Mucosa of stomach (tissue), 1 donor: Measurements from ENCODE around the gene RGMB.

Experiments
- H3K27me3 ChIP-seq: one replicate; pipeline ENCODE4 v1.7.0; 2013; ENCODE audit warnings: mild to moderate bottlenecking, low read length; ENCODE audit not compliant: control insufficient read depth, insufficient read depth
- H3K36me3 ChIP-seq: one replicate; pipeline ENCODE4 v1.7.0; 2013; ENCODE audit warnings: low read length; ENCODE audit not compliant: control insufficient read depth, insufficient read depth
- H3K4me1 ChIP-seq: one replicate; pipeline ENCODE4 v1.7.0; 2013; ENCODE audit warnings: mild to moderate bottlenecking, low read length; ENCODE audit not compliant: control insufficient read depth, insufficient read depth
- H3K4me3 ChIP-seq: one replicate; pipeline ENCODE4 v1.7.0; 2013; ENCODE audit warnings: low read length
- H3K9ac ChIP-seq: one replicate; pipeline ENCODE4 v1.7.0; 2013; ENCODE audit warnings: mild to moderate bottlenecking, low read length, moderate library complexity
- H3K9me3 ChIP-seq: one replicate; pipeline ENCODE4 v1.7.0; 2013; ENCODE audit warnings: mild to moderate bottlenecking, low read length, moderate library complexity; ENCODE audit not compliant: control insufficient read depth
- donor health status: Pancreatic carcinoma.

RGMB gene

DNA sequence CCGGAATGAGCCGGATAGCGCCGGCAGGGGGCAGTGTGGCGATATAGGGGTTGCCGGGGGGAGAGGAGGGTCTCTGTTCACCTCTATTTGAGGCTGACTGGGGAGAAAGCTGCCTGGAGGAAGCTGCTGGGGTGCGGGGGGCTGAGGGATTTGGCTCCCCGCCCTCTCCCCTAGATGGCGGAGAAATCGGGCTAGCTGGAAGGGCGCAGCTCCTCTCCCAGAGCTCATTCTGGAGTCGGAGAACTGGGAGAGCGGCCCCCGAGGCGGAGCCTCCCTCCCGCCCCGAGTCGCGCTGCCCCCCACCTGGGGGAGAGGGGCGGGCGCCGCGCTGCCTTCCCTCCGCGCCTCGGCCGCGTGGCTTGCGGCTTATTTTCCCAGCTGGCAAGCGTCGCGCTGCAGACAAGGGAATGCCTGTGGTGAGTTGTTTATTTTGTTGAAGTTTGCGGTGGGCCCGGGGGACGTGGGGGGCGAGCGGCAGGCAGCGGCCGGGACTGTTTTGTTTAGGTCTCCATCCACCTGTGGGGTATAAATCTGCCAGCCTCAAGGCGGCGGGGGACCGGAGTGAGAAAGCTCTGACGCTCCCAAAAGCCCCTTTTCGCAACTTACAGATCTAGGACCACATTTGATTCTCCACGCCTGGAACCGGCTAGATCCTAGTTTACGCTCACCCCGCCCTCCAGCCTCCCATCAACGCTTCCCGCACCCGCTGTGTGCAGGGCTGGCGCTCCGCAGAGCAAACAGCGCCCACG lies 4.1 kb upstream of the RGMB start:
- Histone ChIP-seq H3K4me1 (peaks cover 9% of the 10 kb centered on the region), H3K9me3 (no peaks in the 10 kb centered on the region), H3K9ac (peak overlapping the region; percentile 74), H3K36me3 (no peaks in the 10 kb centered on the region), H3K4me3 (peak overlapping the region; percentile 89), H3K27me3 (no peaks in the 10 kb centered on the region)

DNA sequence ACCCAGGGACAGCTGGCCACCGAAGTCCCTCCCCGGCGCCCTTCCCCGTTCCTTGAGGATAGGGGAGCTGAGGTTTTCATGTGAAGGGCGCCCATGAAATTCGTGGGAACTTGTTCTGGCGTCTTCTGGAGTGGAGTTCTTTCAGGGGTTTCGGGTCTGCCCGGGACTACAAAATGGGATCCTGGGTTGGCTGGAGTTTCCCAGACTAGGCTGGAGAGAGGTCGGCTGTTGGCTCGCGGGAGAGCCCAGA lies 3.6 kb upstream of the RGMB start:
- H3K4me1 ChIP-seq, result peaks cover 9% of the 10 kb centered on the region
- H3K9me3 ChIP-seq, result no peaks in the 10 kb centered on the region
- H3K9ac ChIP-seq, result peak overlapping the region; percentile 74
- peak overlapping the region; percentile 89 for H3K4me3 ChIP-seq
- H3K27me3 ChIP-seq, result no peaks in the 10 kb centered on the region
- H3K36me3 ChIP-seq, result no peaks in the 10 kb centered on the region

DNA sequence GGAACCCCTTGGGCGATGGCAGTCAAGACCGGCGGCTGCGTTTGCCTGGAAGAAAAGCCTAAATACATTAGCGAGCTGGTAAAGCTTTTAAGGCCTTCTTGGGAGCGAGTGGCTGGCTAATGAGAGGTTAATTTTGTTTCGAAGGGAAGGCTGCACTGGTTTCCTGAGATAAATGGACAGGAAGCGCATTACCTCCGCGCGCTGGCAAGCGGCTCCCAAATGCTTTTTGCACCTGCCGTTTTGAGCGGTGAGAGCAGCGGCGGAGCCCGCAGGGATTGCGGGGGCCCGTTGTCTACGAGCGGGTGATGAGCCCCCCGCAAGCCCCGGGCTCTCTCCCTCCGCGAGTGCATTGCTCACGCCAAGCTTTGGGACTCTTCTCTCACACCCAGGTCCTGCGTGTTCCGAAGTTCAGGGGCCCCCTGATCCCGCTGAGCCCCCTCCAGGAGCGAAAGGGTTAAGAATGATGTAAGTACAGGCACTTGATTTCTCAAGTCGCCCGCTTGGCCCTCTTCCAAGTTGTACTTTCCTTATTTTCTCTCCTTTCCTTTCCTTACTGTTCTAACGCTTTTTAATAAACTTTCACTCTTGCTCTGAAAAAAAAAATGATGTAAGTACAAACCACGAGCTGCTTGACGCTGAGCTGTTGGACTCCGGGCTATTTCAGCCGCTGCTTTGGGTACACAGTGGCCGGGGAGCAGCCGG lies 3.1 kb upstream of the RGMB start:
- Histone ChIP-seq H3K36me3 (no peaks in the 10 kb centered on the region), H3K9me3 (no peaks in the 10 kb centered on the region), H3K4me3 (peak overlapping the region; percentile 89), H3K9ac (peak overlapping the region; percentile 74), H3K4me1 (peaks cover 9% of the 10 kb centered on the region), H3K27me3 (no peaks in the 10 kb centered on the region)

DNA sequence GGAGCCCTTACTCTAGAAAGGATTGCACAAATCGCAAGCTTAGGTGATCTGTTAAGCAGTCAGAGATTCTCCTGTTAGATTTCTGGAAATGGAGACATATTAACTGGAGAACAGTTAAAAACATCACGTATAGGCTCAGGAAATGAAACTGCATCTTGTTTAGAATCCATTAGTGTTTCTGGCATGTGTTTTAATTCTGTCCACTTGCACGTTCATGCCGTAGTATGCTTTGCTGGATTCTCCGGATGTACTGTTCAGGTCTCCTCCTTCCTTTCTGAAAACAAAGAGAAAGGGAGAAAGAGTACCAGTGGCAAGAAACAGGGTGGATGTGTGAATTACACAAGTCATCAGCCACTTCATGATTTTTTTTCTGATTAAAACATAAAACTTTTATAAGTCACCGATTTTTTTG lies 2.5 kb upstream of the RGMB start:
- H3K9me3 ChIP-seq, result no peaks in the 10 kb centered on the region
- no peaks in the 10 kb centered on the region for H3K27me3 ChIP-seq
- peaks cover 9% of the 10 kb centered on the region for H3K4me1 ChIP-seq
- peak overlapping the region; percentile 74 for H3K9ac ChIP-seq
- H3K4me3 ChIP-seq, result peak overlapping the region; percentile 89
- no peaks in the 10 kb centered on the region for H3K36me3 ChIP-seq

DNA sequence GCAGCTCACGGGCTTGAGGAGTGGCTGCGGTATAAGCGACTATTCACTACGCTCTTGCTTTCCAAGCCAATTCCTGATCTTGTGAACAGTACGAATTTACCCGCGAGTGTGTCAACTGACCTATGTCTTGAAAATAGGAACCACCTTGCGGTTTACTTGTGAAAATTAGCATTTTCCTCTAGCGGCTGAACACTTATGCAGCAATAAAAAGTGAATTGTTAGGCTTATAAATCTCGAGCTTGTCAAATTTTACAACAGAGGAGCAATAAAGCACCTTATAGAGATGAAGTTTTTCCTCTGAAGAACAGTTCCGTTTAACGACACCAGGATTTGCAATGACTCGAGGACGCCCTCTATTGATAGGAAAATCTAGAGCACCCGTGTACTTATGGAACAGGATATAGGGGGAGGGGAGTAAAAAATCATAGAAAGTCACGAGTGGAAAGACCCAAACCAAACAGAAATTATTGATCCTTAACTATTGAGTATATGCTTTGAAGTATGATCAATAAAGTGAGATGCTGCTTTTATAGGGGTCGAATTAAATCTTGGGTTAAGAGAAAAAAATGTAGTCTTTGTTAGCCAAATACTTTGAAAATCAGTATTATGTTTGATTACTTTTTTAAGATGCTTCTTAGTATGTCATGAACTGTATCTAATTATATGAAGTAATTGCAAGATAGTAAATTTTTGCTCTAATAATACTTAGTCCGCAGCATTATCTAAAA lies 1.9 kb upstream of the RGMB start:
- Histone ChIP-seq H3K9ac (peak overlapping the region; percentile 74), H3K4me1 (peaks cover 9% of the 10 kb centered on the region), H3K36me3 (no peaks in the 10 kb centered on the region), H3K27me3 (no peaks in the 10 kb centered on the region), H3K4me3 (peak overlapping the region; percentile 89), H3K9me3 (no peaks in the 10 kb centered on the region)

DNA sequence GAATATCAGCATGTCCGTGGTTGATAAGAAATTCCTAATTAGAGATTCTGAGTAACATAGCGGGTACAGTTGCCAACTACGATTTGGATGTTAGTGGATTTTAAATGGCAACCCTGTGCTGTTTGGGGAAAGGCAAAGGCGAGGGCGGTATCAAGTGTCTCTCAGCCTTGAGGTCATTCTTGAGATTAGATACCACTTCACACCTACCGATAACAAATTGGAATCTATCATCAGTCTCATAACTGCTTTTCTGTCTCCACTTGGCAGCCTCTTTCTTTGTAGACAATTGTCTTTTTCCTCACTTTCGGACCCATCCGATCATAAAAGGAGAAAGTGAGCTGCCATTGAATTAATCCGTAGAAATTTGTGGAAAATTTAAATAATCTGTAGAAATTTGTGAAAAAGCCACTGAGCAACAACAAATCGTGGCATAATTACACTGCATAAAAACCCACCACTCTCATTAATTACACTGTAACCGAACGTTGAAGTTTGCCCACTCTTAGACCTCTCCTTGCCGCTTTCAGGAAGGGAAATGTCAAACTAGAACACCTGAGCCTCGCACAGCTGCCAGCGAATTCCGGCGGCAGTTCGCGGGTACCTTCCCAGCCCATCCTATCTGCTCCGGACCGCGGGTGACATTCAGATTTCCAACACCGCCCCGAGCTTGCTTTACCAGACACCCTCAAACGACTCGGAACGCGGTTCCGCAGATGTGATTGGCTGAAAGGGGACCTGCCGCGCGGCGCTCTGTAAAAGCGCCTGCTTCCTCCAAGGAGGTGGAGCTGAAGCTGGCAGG lies 849 bp upstream of the RGMB start:
- no peaks in the 10 kb centered on the region for H3K9me3 ChIP-seq
- H3K36me3 ChIP-seq, result no peaks in the 10 kb centered on the region
- H3K9ac ChIP-seq, result peak overlapping the region; percentile 54
- no peaks in the 10 kb centered on the region for H3K27me3 ChIP-seq
- H3K4me1 ChIP-seq, result peaks cover 9% of the 10 kb centered on the region
- peak overlapping the region; percentile 47 for H3K4me3 ChIP-seq

DNA sequence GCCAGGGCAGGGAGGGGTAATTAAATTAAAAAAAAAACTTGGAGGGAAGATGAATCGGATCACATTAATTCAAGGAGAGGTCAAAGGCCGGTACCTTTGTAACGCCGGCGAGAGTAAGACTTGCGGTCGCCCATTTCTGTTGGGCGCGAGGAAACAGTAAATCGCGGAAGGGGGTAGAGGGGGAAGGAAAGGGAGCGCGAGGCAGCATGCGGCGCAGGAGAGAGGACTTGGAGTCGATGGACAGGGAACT lies 324 bp upstream of the RGMB start:
- Histone ChIP-seq H3K27me3 (no peaks in the 10 kb centered on the region), H3K9ac (peak overlapping the region; percentile 54), H3K4me3 (peak overlapping the region; percentile 47), H3K9me3 (no peaks in the 10 kb centered on the region), H3K36me3 (no peaks in the 10 kb centered on the region), H3K4me1 (peaks cover 9% of the 10 kb centered on the region)

DNA sequence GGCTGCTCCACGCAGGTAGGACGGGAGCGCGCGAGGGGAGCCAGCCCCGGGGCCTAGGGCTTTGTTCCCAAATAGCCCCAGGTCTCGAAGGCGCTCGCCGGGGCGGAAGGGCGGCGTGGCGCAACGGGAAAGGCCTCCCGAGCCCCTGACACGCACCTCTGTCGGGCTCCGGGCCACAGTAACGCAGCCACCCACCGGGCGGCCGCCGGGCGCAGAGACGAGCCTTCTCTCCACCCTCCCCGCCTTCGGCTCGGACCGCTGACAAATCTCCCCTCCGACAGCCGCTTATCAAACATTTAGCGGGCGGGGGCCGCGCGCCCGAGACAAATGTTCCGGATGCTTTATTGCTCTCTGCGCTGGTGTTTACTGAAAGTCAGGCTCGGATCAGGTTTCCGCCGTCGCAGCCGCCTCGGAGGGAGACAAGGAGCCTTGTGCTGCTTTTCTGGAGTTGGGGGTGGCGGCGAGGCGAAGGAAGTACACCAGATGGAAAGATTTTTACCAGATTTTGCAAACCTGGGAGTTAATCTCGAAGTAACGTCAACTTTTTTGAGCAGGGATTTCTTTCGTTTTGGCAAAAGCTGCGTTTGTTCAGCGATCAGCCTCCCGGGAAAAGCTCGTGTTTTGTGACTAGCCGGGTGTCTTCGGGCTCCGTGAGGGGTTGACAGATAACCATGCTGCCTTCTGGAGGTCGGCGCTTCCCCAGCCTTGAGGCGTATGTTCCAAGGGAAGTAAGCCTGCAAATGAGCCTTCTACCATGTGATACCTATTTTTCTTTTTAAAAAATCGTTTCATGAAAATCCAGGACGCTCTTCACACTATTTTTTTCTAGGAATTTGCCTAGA lies 950 bp downstream of the RGMB start:
- peaks cover 17% of the 10 kb centered on the region for H3K4me1 ChIP-seq

DNA sequence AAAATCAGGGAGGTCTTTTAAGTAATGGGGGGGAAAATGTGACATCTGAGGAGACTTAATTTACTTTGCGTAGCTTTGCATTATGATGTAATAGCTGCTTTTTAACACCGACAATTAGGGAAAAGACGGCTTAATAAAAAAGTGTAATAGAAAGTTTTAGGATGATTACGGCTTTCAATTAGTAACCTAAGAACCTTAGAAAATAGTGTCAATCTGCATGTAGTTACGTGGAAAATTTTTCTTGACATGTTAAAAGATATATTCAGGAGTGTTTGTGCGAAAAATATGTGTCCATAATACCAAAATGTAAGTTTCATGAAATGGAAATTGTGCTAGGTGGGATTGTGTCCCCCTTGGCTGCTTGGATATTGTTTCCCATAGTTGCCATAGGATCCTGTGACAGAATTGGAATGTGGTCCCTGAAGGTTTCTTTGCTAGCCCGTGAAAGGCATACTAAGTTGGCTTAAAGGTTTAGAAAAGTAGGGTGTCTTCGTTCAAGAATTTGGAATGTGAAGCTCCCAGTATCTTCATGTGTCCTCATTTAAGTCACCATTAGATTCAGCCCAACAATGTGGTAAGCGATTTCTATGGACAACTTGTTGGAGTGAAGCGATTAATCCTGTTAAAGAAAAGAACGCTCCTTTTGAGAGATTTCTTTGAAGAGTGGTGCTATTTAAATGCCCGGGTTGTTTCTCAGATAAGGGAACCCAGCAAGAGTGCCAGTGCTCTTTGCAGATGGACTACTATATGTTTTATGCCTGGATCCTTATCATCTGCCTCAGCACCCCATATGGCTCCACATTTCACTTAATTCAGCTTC lies 2.0 kb downstream of the RGMB start:
- H3K27me3 ChIP-seq, result no peaks in the 10 kb centered on the region
- peak overlapping the region; percentile 77 for H3K9ac ChIP-seq
- no peaks in the 10 kb centered on the region for H3K36me3 ChIP-seq
- peaks cover 27% of the 10 kb centered on the region for H3K4me1 ChIP-seq
- peak overlapping the region; percentile 76 for H3K4me3 ChIP-seq
- H3K9me3 ChIP-seq, result no peaks in the 10 kb centered on the region

More for the DNA sequence above, 950 bp downstream of the RGMB start:
- Histone ChIP-seq H3K36me3 (no peaks in the 10 kb centered on the region), H3K27me3 (no peaks in the 10 kb centered on the region), H3K9ac (peak overlapping the region; percentile 77), H3K4me3 (peak overlapping the region; percentile 76), H3K9me3 (no peaks in the 10 kb centered on the region)

DNA sequence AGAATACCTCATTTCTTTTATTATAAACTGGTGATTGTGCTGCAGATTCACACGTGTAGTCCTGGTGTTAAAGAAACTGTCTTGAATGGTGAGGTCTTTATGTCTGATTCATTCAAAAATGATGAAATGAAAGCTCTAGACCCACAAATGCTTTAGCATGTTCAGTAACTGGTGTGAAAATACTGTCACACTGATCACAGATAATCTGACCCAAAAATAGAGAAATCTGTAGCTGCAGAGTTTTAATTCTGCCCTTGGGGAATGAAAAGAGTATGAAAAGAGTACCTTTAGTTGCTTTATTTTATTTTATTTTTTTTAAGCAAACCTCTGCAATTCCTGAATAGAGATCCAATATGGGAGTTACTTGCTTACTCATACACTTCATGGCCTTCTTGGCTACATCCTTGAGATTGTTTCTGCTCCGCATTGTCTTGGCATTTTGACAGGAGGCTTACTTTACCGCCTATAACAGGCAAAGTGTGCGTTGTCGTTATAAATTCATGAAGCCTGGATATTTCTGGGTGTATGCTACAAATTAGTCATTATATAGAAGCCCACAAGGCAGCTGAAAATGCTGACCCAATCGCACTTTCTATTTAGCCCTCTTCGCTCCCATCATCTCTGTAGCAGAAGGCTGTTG lies 2.7 kb downstream of the RGMB start:
- Histone ChIP-seq H3K9me3 (no peaks in the 10 kb centered on the region), H3K4me1 (peaks cover 29% of the 10 kb centered on the region), H3K27me3 (no peaks in the 10 kb centered on the region), H3K9ac (peak overlapping the region; percentile 77), H3K36me3 (no peaks in the 10 kb centered on the region), H3K4me3 (no peak overlapping the region)
